Keratinocyte (primary cell): Measurements from ENCODE around the gene SLC24A5.

Experiments used
- EZH2 ChIP-seq: IDR thresholded peaks from one replicate; pipeline ENCODE4 v1.6.1; 2012; ENCODE audit warnings: inconsistent platforms, mild to moderate bottlenecking, low read length, moderate library complexity
- TF ChIP-seq, protein P1 (sequence below), 3 experiments: IDR thresholded peaks in 1 of 3; conservative IDR thresholded peaks in 1 of 3; optimal IDR thresholded peaks in 1 of 3; 2 replicates in 2 of 3; 3 replicates in 1 of 3; pipeline versions ENCODE3 to v1.5.1; 2011; ENCODE audit warnings: low read length in 3 of 3, mild to moderate bottlenecking in 3 of 3, moderate library complexity in 2 of 3, control low read depth in 1 of 3, inconsistent platforms in 1 of 3; ENCODE audit not compliant: insufficient read depth in 2 of 3; ENCODE audit errors: extremely low read depth in 1 of 3

GRCh38 chr15:48176112-48176511, 55.3 kb downstream of the SLC24A5 start:
- TF ChIP-seq EZH2, result no peak
- TF ChIP-seq, protein P1, sequence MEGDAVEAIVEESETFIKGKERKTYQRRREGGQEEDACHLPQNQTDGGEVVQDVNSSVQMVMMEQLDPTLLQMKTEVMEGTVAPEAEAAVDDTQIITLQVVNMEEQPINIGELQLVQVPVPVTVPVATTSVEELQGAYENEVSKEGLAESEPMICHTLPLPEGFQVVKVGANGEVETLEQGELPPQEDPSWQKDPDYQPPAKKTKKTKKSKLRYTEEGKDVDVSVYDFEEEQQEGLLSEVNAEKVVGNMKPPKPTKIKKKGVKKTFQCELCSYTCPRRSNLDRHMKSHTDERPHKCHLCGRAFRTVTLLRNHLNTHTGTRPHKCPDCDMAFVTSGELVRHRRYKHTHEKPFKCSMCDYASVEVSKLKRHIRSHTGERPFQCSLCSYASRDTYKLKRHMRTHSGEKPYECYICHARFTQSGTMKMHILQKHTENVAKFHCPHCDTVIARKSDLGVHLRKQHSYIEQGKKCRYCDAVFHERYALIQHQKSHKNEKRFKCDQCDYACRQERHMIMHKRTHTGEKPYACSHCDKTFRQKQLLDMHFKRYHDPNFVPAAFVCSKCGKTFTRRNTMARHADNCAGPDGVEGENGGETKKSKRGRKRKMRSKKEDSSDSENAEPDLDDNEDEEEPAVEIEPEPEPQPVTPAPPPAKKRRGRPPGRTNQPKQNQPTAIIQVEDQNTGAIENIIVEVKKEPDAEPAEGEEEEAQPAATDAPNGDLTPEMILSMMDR (optimal IDR thresholded peaks at IDR 0.05 in 1 of 3, IDR thresholded peaks at IDR 0.05 in 1 of 3, conservative IDR thresholded peaks at IDR 0.05 in 1 of 3; ENCODE audit: extremely low read depth in 1 of 3, insufficient read depth in 2 of 3, low read length in 3 of 3), result no peak
